Nephron (organoid): ENCODE results near the gene AGTRAP.

ENCODE experiments used
- H3K27ac Mint-ChIP-seq, 3 experiments: 2 replicates each; pipeline ENCODE4 v1.8.0; 2020; ENCODE audit warnings: mixed read lengths in 3 of 3, mild to moderate bottlenecking in 2 of 3, moderate library complexity in 1 of 3
- H3K27me3 Mint-ChIP-seq: 2 replicates; pipeline ENCODE4 v1.8.0; 2021; ENCODE audit warnings: low read depth, mild to moderate bottlenecking, moderate library complexity, mixed read lengths
- H3K36me3 Mint-ChIP-seq: 2 replicates; pipeline ENCODE4 v1.8.0; 2020; ENCODE audit warnings: low read depth, mixed read lengths
- H3K4me1 Mint-ChIP-seq: 2 replicates; pipeline ENCODE4 v1.8.0; 2020; ENCODE audit warnings: mixed read lengths
- H3K4me3 Mint-ChIP-seq, 3 experiments: 2 replicates each; pipeline ENCODE4 v1.8.0; 2020; ENCODE audit warnings: mild to moderate bottlenecking in 3 of 3, mixed read lengths in 3 of 3, moderate library complexity in 2 of 3
- H3K9me3 Mint-ChIP-seq: 2 replicates; pipeline ENCODE4 v1.8.0; 2020; ENCODE audit warnings: mixed read lengths
- CTCF ChIP-seq, 3 experiments: fragments of 200-600 bp; sonication (generic); IDR thresholded peaks; one replicate each; pipeline ENCODE4 v1.5.0; 2021; ENCODE audit warnings: antibody characterized with exemption in 3 of 3; ENCODE audit not compliant: unreplicated experiment in 3 of 3

The AGTRAP gene

GRCh38 chr1:11740258-11741192 is 4.6 kb downstream of the AGTRAP start:
- Mint-ChIP-seq H3K36me3 (peaks cover under 1% of the 10 kb centered on the region), H3K4me3 (no peak overlapping the region), H3K4me1 (peaks cover 8% of the 10 kb centered on the region), H3K27me3 (no peaks in the 10 kb centered on the region), H3K9me3 (no peaks in the 10 kb centered on the region), H3K27ac (no peak overlapping the region)
- no peak for TF ChIP-seq CTCF (IDR thresholded peaks at IDR 0.05; ENCODE audit: unreplicated experiment in 3 of 3)

GRCh38 chr1:11741482-11741881 is 5.5 kb downstream of the AGTRAP start:
- Mint-ChIP-seq H3K27ac (no peak overlapping the region), H3K36me3 (peaks cover 5% of the 10 kb centered on the region), H3K4me1 (peaks cover 6% of the 10 kb centered on the region), H3K9me3 (no peaks in the 10 kb centered on the region), H3K27me3 (no peaks in the 10 kb centered on the region), H3K4me3 (no peak overlapping the region)
- TF ChIP-seq CTCF (IDR thresholded peaks at IDR 0.05; ENCODE audit: unreplicated experiment in 3 of 3): no peak

GRCh38 chr1:11741919-11742558 is 6.1 kb downstream of the AGTRAP start:
- Mint-ChIP-seq H3K27ac (no peak overlapping the region), H3K36me3 (peaks cover 10% of the 10 kb centered on the region), H3K4me3 (no peak overlapping the region), H3K9me3 (no peaks in the 10 kb centered on the region), H3K4me1 (peaks cover 3% of the 10 kb centered on the region), H3K27me3 (no peaks in the 10 kb centered on the region)
- TF ChIP-seq CTCF (IDR thresholded peaks at IDR 0.05; ENCODE audit: unreplicated experiment in 3 of 3): no peak

- no peaks in the 10 kb centered on the region for H3K27me3 Mint-ChIP-seq
- no peak for TF ChIP-seq CTCF (IDR thresholded peaks at IDR 0.05; ENCODE audit: unreplicated experiment in 3 of 3)
- no peaks in the 10 kb centered on the region for H3K4me1 Mint-ChIP-seq
- H3K4me3 Mint-ChIP-seq: no peak overlapping the region
- peaks cover 14% of the 10 kb centered on the region for H3K36me3 Mint-ChIP-seq
- no peaks in the 10 kb centered on the region for H3K9me3 Mint-ChIP-seq
- no peak overlapping the region for H3K27ac Mint-ChIP-seq
Measured at GRCh38 chr1:11744287-11744686, 8.4 kb downstream of the AGTRAP start.

GRCh38 chr1:11746092-11746491 is 10.2 kb downstream of the AGTRAP start:
- H3K9me3 Mint-ChIP-seq: no peaks in the 10 kb centered on the region
- no peaks in the 10 kb centered on the region for H3K4me1 Mint-ChIP-seq
- no peak for TF ChIP-seq CTCF (IDR thresholded peaks at IDR 0.05; ENCODE audit: unreplicated experiment in 3 of 3)
- peaks cover 14% of the 10 kb centered on the region for H3K36me3 Mint-ChIP-seq
- H3K27ac Mint-ChIP-seq: no peak overlapping the region
- no peak overlapping the region for H3K4me3 Mint-ChIP-seq
- no peaks in the 10 kb centered on the region for H3K27me3 Mint-ChIP-seq
